Mesodermal cell (in vitro differentiated cells): ENCODE data around the gene MICALL1.
"Not testable (repeated sequence)": the region's sequence is repeated elsewhere in the genome, so short reads cannot be mapped to it uniquely, and the experiment has no call there.

Experiments
- H3K27ac ChIP-seq: 2 replicates; pipeline ENCODE4 v1.7.0; 2013; ENCODE audit warnings: mild to moderate bottlenecking, low read depth, low read length, moderate library complexity; ENCODE audit not compliant: severe bottlenecking
- H3K36me3 ChIP-seq: 2 replicates; pipeline ENCODE4 v1.7.1; 2013; ENCODE audit warnings: mild to moderate bottlenecking, low read length, moderate library complexity; ENCODE audit not compliant: control insufficient read depth, insufficient read depth
- H3K4me1 ChIP-seq: one replicate; pipeline ENCODE4 v1.7.1; 2013; ENCODE audit warnings: mild to moderate bottlenecking, low read length; ENCODE audit not compliant: insufficient read depth, control insufficient read depth, poor library complexity, severe bottlenecking
- H3K4me3 ChIP-seq: 2 replicates; pipeline ENCODE4 v1.7.0; 2013; ENCODE audit warnings: low read length, control low read depth, mild to moderate bottlenecking; ENCODE audit not compliant: insufficient read depth, poor library complexity, severe bottlenecking; ENCODE audit errors: extremely low read depth
- H3K9me3 ChIP-seq: 2 replicates; pipeline ENCODE4 v1.7.1; 2013; ENCODE audit warnings: mild to moderate bottlenecking, low read length, moderate library complexity; ENCODE audit not compliant: control insufficient read depth
- WGBS, 2 experiments: methylation state at CpG; one replicate each; pipeline ENCODE4 v1.1.5; 2013; ENCODE audit warnings: missing lambda C conversion rate in 2 of 2; ENCODE audit not compliant: insufficient coverage in 2 of 2; 5-methylcytosine and 5-hydroxymethylcytosine counted together

MICALL1 gene

DNA sequence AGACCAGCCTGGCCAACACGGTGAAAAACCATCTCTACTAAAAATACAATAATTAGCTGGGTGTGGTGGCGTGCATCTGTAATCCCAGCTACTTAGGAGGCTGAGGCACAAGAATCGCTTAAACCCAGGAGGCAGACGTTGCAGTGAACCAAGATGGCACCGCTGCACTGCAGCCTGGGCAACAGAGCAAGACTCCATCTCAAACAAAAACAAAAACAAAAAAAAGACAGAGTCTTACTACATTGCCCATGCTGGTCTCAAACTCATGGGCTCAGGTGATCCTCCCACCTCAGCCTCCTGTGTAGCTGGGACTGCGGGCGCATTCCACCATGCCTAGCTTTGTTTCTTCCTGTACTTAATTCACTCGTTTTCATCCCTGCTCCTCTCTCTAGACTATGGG, 69.9 kb downstream of the MICALL1 start:
- H3K9me3 ChIP-seq, H3K4me1 ChIP-seq, H3K27ac ChIP-seq, H3K4me3 ChIP-seq, H3K36me3 ChIP-seq: not testable (repeated sequence)
- 91 to 99% methylated on average over 7 of the region's 8 CpGs for WGBS, 2 experiments

DNA sequence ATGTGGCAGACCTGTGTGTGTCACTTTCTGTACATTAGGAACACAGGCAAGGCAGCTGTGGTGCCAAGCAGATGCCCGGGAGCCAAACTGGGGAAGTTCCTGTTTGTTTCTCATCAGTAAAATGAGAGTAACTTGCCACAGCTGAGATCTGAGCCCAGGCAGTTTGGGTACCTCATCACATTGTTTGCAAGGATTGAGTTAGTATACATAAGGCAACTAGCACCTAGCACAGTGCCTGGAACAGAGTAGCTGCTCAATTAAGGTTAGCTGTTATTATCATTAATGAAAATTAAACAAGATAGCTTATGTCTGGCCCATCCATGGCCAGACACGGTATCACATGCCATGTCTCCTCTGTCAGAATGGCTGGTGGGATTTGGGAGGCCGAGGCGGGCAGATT, 70.5 kb downstream of the MICALL1 start:
- peaks cover 3% of the 10 kb centered on the region for H3K36me3 ChIP-seq

DNA sequence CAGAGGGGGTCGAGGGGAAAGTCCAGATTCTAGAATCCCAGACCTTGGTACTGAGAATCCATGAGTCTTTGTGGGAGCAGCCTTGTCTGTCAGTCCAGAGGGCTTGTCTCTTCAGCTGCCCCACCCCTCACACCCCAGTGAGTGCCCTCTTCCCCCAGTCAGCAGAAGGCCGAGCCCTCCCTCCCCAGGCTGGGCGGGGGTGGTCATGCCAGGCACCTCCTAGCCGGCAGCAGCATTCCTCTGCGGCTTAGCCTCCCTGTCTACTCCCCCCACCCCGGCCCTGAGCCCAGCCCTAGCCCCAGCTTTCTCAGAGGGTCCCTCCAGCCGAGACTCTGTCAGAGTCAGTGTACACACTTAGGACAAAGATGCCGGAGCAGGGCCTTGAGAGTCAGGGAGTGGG, 73.7 kb downstream of the MICALL1 start:
- peaks cover 5% of the 10 kb centered on the region for H3K4me1 ChIP-seq
- WGBS, 2 experiments, result 53 to 61% methylated on average over 6 to 7 of the region's 8 CpGs
- H3K9me3 ChIP-seq, result no peaks in the 10 kb centered on the region
- H3K4me3 ChIP-seq, result no peak overlapping the region
- no peak overlapping the region for H3K27ac ChIP-seq
- peaks cover 3% of the 10 kb centered on the region for H3K36me3 ChIP-seq

More for the DNA sequence above, 70.5 kb downstream of the MICALL1 start:
- no peaks in the 10 kb centered on the region for H3K9me3 ChIP-seq
- H3K27ac ChIP-seq, result no peak overlapping the region
- H3K4me1 ChIP-seq, result peaks cover 5% of the 10 kb centered on the region
- no peak overlapping the region for H3K4me3 ChIP-seq
- WGBS, 2 experiments, result 90 to 100% methylated on average over 2 to 4 of the region's 4 CpGs

DNA sequence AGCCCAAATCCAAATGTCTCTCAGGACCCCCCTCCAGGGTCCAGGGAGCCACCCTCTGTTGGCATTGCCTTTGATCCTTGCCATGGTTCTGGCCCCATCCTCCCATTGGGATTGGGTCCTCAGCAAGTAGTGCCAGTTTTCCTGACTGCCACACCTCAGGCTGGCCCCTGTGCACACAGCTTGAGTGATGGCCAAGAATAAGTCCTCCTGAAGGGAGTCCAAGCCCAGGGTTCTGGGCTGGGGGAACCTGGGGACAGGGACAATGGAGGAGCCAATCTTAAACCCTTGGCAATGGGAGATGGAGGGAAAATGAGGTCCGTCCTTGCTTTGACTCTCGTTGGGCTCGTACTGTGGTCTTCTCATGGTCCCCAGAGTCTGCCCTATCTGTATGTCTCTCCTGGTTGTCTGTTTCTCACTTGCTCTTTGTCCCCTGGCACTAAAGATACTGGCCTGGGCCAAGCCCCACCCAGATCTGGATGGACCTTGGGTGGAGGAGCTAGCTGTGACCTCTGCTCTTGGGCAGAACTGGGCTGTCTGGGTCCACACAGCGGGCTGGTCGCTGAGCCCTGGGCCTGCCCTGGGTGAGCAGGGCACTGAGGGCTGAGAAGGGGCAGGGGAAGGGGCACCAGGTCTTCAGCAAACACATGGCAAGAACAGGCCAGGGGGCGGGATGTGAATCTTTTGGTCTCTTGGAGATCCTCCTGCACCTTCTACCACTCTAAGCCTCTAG, 75.3 kb downstream of the MICALL1 start:
- WGBS, 2 experiments, result 94 to 96% methylated on average over 5 of the region's 6 CpGs
- Histone ChIP-seq H3K4me3 (no peak overlapping the region), H3K4me1 (peaks cover 5% of the 10 kb centered on the region), H3K9me3 (no peaks in the 10 kb centered on the region), H3K27ac (no peak overlapping the region), H3K36me3 (peaks cover 3% of the 10 kb centered on the region)

DNA sequence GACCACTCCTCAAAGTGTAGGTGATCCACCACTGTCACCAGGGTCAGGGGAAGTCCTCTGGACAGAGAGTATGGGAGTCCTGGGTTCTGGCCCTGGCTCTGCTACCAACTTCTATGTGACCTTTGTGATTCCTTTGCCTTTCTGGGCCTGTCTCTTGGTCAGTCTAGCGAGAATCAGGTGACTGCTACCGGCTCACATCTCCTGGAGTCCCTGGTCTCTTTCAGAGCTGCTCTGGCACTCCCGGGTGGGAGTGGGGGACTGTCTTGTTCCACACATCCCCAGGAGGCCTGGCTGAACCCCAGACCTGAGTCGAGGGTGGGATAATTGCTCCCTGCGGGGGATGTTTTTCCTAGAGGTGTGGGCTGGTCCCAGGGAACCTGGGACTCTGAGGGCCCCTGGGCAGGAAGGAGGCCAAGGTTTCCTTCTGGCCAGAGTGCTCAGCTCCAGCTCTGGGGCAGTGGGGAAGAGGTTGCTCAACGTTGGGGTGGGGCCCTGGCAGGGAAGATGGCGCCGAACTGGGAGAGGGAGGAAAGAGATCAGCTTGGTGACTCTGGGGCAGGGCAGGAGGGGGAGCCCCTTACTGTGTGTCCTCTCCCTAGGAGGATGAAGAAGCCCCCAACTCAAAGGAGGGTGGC, 76.2 kb downstream of the MICALL1 start:
- Histone ChIP-seq H3K4me3 (no peak overlapping the region), H3K36me3 (no peaks in the 10 kb centered on the region), H3K4me1 (peaks cover 5% of the 10 kb centered on the region), H3K27ac (no peak overlapping the region), H3K9me3 (no peaks in the 10 kb centered on the region)
- 85 to 95% methylated on average over 7 to 8 of the region's 8 CpGs for WGBS, 2 experiments

DNA sequence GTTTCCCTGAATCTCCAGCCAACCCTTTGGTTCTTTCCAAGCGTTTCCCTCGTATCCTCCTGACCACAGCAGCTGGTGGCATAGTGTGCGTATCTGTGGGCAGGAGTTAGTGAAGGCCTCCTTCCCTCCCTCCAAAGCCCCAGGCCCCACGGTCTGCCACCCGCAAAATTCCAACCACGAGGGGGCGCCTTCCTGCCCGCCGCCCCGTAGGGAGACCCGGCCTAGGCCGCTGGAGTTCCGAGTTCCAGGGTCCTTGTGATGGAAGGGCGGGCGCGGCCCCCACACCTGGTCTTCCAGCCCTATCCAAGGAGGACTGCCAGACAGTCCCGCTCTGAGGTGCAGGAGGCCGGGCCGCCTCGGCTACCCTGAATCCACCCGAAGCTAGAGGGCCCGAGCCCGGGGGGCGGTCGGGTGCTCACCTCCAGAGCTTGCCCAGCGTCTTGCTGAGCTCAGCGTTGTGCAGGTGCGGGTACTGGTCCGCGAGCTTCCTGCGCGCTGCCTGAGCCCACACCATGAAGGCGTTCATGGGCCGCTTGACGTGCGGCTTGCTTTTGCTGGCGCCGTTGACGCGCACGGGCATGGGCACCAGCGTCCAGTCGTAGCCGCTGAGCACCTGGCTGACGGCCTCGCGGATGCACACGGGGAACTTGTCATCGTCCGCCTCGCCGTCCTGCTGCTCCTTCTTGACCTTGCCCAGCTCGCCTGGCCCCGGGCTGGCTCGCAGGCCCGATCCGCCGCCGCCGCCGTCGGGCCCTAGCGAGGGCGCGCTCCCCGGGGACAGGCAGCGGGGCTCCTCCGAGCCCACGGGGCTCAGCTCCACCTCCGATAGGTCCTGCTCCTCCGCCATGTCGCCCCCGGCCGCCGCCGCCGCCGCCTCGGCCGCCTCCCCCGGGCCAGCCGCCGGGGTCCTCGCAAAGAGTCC, 77.1 kb downstream of the MICALL1 start:
- WGBS, 2 experiments, result 30 to 31% methylated on average over 57 to 62 of the region's 84 CpGs
- H3K4me1 ChIP-seq, result peaks cover 5% of the 10 kb centered on the region
- no peaks in the 10 kb centered on the region for H3K9me3 ChIP-seq
- no peaks in the 10 kb centered on the region for H3K36me3 ChIP-seq
- H3K4me3 ChIP-seq, result no peak overlapping the region
- no peak overlapping the region for H3K27ac ChIP-seq

DNA sequence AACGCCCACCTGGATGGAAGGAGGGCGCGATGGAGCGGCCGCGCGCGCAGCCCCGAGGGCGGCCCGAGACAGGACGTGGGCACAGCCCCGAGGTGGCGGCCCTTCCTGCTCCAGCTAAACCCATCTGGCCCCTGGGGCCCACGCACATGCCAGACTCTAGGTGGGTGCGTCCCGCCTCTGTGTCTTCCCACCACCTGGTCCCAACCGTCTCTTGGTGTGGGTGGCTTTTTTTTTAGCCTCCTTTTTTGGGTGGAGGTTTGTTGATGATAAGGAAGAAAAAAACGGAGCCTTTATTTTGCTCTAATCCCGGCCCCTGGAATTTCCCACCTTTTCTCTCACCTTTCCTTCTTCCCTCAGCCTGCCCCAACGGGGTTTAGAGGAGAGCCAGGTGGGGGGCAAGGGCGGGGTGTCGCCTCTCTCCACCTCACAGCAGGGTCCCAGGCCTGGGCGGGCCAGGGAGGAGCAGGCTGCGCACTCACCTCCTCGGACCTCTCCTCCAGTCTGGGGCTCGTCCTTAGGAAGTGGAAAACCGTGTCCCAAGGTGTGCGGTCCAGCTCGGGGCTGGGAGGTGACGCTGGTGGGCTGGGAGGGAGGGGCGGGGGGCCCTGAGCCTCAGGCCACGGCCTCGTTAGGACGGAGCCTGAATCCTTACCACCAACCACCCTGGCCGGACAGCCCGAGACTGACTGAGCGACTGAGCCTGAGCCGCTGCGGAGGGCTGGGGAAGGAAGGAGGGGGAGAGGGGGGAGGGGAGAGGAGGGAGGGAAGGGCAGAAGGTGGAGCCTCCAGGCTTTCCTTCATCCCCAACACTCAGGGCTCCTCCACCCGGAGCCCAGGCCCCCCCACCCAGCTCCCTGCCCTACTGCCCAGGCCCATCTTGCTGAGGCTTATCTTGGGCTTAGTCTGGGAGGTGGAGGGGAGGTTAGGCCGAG, 78.0 kb downstream of the MICALL1 start, which contains the start of gene SOX10:
SOX10 (minus strand) TSS at position 696 of the 932 bp plus-strand sequence. CDS start 771 bp downstream, outside the sequence.
- no peaks in the 10 kb centered on the region for H3K9me3 ChIP-seq
- peak within 1 kb of the TSS; percentile 16 for H3K4me3 ChIP-seq
- WGBS, 2 experiments, result 19 to 40% methylated on average over 3 to 15 of the region's 42 CpGs
- H3K36me3 ChIP-seq, result no peaks in the 10 kb centered on the region
- no peak within 1 kb of the TSS for H3K27ac ChIP-seq
- H3K4me1 ChIP-seq, result peaks cover 5% of the 10 kb centered on the region

DNA sequence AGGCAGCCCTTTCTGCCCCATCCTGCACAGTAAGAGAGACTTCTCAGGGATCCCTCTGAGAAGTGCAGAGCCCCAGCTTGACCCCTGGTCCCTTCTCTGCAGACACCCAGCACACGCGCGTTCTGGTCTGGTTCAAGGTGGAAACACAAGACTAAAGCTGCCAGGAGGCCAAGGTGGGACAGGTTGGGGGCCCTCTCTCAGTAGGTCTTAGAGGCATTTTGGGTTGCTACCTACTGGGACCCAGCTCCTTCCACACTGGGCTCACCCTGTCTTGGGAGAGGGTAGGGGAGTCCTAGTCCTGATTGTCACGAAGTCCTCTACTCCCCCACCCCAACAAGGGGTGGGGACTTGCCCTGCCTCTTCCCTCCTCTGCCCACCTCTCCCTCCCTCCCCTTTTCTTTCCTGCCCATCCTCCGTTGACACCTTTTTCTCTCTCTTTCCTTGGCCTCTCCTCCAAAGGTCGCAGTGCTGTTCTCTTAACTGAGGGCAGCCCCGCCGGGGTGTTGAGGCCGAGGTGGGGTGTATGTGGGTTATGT, 79.0 kb downstream of the MICALL1 start:
- no peaks in the 10 kb centered on the region for H3K4me1 ChIP-seq
- H3K27ac ChIP-seq, result no peak overlapping the region
- WGBS, 2 experiments, result 85% methylated on average over 4 to 6 of the region's 9 CpGs
- H3K9me3 ChIP-seq, result no peaks in the 10 kb centered on the region
- no peaks in the 10 kb centered on the region for H3K36me3 ChIP-seq
- H3K4me3 ChIP-seq, result no peak overlapping the region

DNA sequence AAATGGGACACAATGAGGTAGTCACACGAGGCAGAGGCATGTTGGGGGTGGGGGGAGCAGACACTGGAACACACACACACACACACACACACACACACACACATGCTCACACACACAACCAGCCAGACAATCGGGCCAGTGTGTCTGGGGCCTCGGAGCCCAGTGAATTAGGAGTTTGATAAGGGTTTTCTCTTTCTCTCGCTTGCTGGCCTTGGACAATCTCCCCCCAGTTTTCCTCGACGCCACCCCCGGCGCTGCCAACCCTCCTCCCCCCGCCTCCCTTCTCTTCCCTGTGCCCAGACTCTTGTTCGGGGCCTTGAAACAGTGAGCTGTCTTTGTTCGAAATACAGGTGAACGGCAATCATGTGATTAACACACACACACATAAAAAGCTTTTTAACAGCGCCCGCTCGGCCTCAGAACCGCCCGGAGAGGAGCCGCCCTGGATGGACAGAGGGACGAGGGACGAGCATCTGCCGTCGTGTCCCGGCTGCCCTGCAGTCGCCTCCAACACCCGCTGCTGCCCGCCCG, 79.7 kb downstream of the MICALL1 start:
- no peaks in the 10 kb centered on the region for H3K9me3 ChIP-seq
- 95 to 98% methylated on average over 15 to 17 of the region's 27 CpGs for WGBS, 2 experiments
- H3K4me1 ChIP-seq, result no peaks in the 10 kb centered on the region
- H3K27ac ChIP-seq, result no peak overlapping the region
- H3K4me3 ChIP-seq, result no peak overlapping the region
- H3K36me3 ChIP-seq, result no peaks in the 10 kb centered on the region
